Spleen (tissue), 11 donors: ENCODE results near the gene SLC22A4. TPM values are rescaled to one million over a fixed set of nuclear protein-coding genes. Genes with fewer than 3 reads are reported as not detected.

Experiments
- DNase-seq: peaks from one replicate; pipeline ENCODE4 v3.0.0-alpha.2; 2020
- H3K27ac ChIP-seq, 8 donors: fragments of 200-600 bp; sonication (generic) in 7 of 8; 1 replicate in 4 of 8; 2 replicates in 4 of 8; pipeline versions ENCODE4 v1.5.0 to v1.8.0; 2016 to 2021; ENCODE audit warnings: inconsistent platforms in 4 of 8, mild to moderate bottlenecking in 4 of 8, moderate library complexity in 1 of 8
- H3K27me3 ChIP-seq, 7 donors: fragments of 200-600 bp; sonication (generic) in 6 of 7; replicated peaks in 1 of 7; 1 replicate in 4 of 7; 2 replicates in 3 of 7; pipeline versions ENCODE4 v1.5.0 to v1.8.0; 2016 to 2021; ENCODE audit warnings: inconsistent platforms in 3 of 7, mild to moderate bottlenecking in 1 of 7
- H3K36me3 ChIP-seq, 6 donors: fragments of 200-600 bp; sonication (generic) in 5 of 6; 1 replicate in 4 of 6; 2 replicates in 2 of 6; pipeline versions ENCODE4 v1.5.0 to v1.8.0; 2016 to 2021; ENCODE audit warnings: inconsistent platforms in 2 of 6
- H3K4me1 ChIP-seq, 6 donors: fragments of 200-600 bp; sonication (generic) in 5 of 6; 1 replicate in 3 of 6; 2 replicates in 3 of 6; pipeline versions ENCODE4 v1.5.0 to v1.8.0; 2016 to 2021; ENCODE audit warnings: inconsistent platforms in 3 of 6
- H3K4me3 ChIP-seq, 8 donors: fragments of 200-600 bp; sonication (generic) in 7 of 8; 1 replicate in 4 of 8; 2 replicates in 4 of 8; pipeline versions ENCODE4 v1.5.0 to v1.8.0; 2016 to 2021; ENCODE audit warnings: inconsistent platforms in 4 of 8, mild to moderate bottlenecking in 4 of 8, moderate library complexity in 2 of 8
- H3K9me3 ChIP-seq, 8 donors: fragments of 200-600 bp; sonication (generic) in 7 of 8; 1 replicate in 4 of 8; 2 replicates in 4 of 8; pipeline versions ENCODE4 v1.5.0 to v1.8.0; 2016 to 2021; ENCODE audit warnings: inconsistent platforms in 4 of 8
- CTCF ChIP-seq, 11 experiments: fragments of 200-600 bp in 7 of 11; fragments of 450-650 bp in 4 of 11; sonication (generic) in 4 of 11; IDR thresholded peaks in 8 of 11; conservative IDR thresholded peaks in 3 of 11; 1 replicate in 7 of 11; 2 replicates in 4 of 11; pipeline versions ENCODE4 v1.4.0 to v1.8.0; 2016 to 2021; ENCODE audit warnings: antibody characterized with exemption in 11 of 11, inconsistent platforms in 4 of 11, mild to moderate bottlenecking in 1 of 11
- POLR2A ChIP-seq, 3 donors: fragments of 450-650 bp; IDR thresholded peaks; one replicate each; pipeline ENCODE4 v1.5.1; 2017; ENCODE audit warnings: antibody characterized with exemption in 3 of 3, mild to moderate bottlenecking in 1 of 3
- POLR2AphosphoS5 ChIP-seq, 3 donors: sonication (generic); formaldehyde crosslinking; IDR thresholded peaks; one replicate each; pipeline ENCODE4 v1.5.1; 2017; ENCODE audit warnings: antibody characterized with exemption in 3 of 3
- WGBS, 5 donors: extraction: QIAGEN DNeasy Blood & Tissue Kit in 3 of 5; methylation state at CpG; one replicate each; pipeline versions ENCODE4 v1.1.5 to v1.1.7; 2013 to 2018; 5-methylcytosine and 5-hydroxymethylcytosine counted together
- intact Hi-C: fragments of 100-400 bp; cut with DNase I; formaldehyde crosslinking; loops from one replicate; pipeline ENCODE4 v1.15.0; 2023; ENCODE audit warnings: low total_unique reads
- polyA plus RNA-seq, 3 donors: library from polyadenylated mRNA; stranded (reverse); fragments of 200-250 nt; gene quantifications; one replicate each; pipeline ENCODE4 v1.2.1, GENCODE V29; 2013
- total RNA-seq, 7 donors: library from RNA; depleted of rRNA in 3 of 7; stranded (reverse); fragments of >200 nt in 3 of 7; fragmentation: NEBNext Ultra II Directional in 4 of 7; extraction: Animal tissue kit (Norgen Biotek cat#: 25700) in 4 of 7; gene quantifications; one replicate each; pipeline versions ENCODE4 v1.1.0 to v1.2.1, GENCODE V29; 2016 to 2021
- donor health status: healthy with polysubstance abuse.
- donor health status: DM: no; HTN: no; CAD: no; lungs with moderate emphysema.
- donor health status: DM: no; HTN: no; CAD: no.
- donor health status: Bipolar disorder and iron deficiency.
- donor health status: healthy.
- donor health status: DM: no; HTN: no; CAD: no.
- donor health status: DM: yes; HTN: yes; CAD: no.

The SLC22A4 gene
- total and polyA plus RNA-seq, 10 donors: 0.47 to 25.1 (median 8.5) TPM

GRCh38 chr5:132274050-132274792, 20.0 kb upstream of the SLC22A4 start:
- WGBS, 5 donors: 78 to 92% (median 89%) methylated on average over 11 to 14 of the region's 14 CpGs
- H3K9me3 ChIP-seq: no peaks in the 10 kb centered on the region
- H3K27ac ChIP-seq: no peak overlapping the region
- TF ChIP-seq POLR2A (IDR thresholded peaks at IDR 0.05) (no peak), CTCF (IDR thresholded peaks at IDR 0.05 in 8 of 11, conservative IDR thresholded peaks at IDR 0.05 in 3 of 11) (no peak)
- H3K27me3 ChIP-seq: peaks cover 0 to 15% (median 0%) of the 10 kb centered on the region in 7 donors
- H3K4me3 ChIP-seq: no peak overlapping the region
- DNase-seq: peak; percentile 63
- H3K4me1 ChIP-seq: peaks cover 0 to 20% (median 8%) of the 10 kb centered on the region in 6 donors
- intact Hi-C loops: no loop called here
- H3K36me3 ChIP-seq: no peaks in the 10 kb centered on the region

- no peaks in the 10 kb centered on the region for H3K9me3 ChIP-seq
- no peak overlapping the region for H3K27ac ChIP-seq
- peaks cover 0 to 15% (median 0%) of the 10 kb centered on the region in 7 donors for H3K27me3 ChIP-seq
- H3K36me3 ChIP-seq: no peaks in the 10 kb centered on the region
- H3K4me3 ChIP-seq: no peak overlapping the region
- TF ChIP-seq POLR2A (IDR thresholded peaks at IDR 0.05) (no peak), CTCF (IDR thresholded peaks at IDR 0.05 in 8 of 11, conservative IDR thresholded peaks at IDR 0.05 in 3 of 11) (no peak), POLR2AphosphoS5 (IDR thresholded peaks at IDR 0.05) (no peak)
- WGBS, 5 donors: 83 to 88% (median 84%) methylated on average over 5 of the region's 5 CpGs
- peaks cover 0 to 20% (median 8%) of the 10 kb centered on the region in 6 donors for H3K4me1 ChIP-seq
- intact Hi-C loops: no loop called here
- DNase-seq: peak; percentile 54
Measured at GRCh38 chr5:132275367-132276220, 18.6 kb upstream of the SLC22A4 start.

GRCh38 chr5:132277256-132277655, 16.9 kb upstream of the SLC22A4 start:
- Histone ChIP-seq H3K27me3 (peaks cover 0 to 13% (median 0%) of the 10 kb centered on the region in 7 donors), H3K36me3 (no peaks in the 10 kb centered on the region), H3K4me3 (no peak overlapping the region), H3K9me3 (no peaks in the 10 kb centered on the region), H3K27ac (no peak overlapping the region), H3K4me1 (peaks cover 0 to 16% (median 8%) of the 10 kb centered on the region in 6 donors)
- no peak for DNase-seq
- intact Hi-C loops: no loop called here
- 74 to 93% (median 85%) methylated on average over 6 of the region's 6 CpGs for WGBS, 5 donors
- no peak for TF ChIP-seq POLR2A (IDR thresholded peaks at IDR 0.05)
- TF ChIP-seq POLR2AphosphoS5 (IDR thresholded peaks at IDR 0.05): no peak
- TF ChIP-seq CTCF (IDR thresholded peaks at IDR 0.05 in 8 of 11, conservative IDR thresholded peaks at IDR 0.05 in 3 of 11): no peak
